ENCODE measurements around the gene E2F8. TPM values are rescaled to one million over a fixed set of nuclear protein-coding genes. Genes with fewer than 3 reads are reported as not detected.

E2F8 gene
- total RNA-seq, 1 experiment from 2014 or later = 11.3 TPM

- WGBS (ENCODE audit: extremely low coverage, insufficient read length, low lambda C conversion rate) = no CpG with 5 or more reads among the region's 1 CpG
Observed at GRCh38 chr11:19246816-19247215, 6.1 kb upstream of the E2F8 start.

More at GRCh38 chr11:19246816-19247215, 6.1 kb upstream of the E2F8 start:
- Mint-ChIP-seq H3K27me3 (ENCODE audit: low read depth) (peaks cover 63% of the 10 kb centered on the region), H3K9me3 (peaks cover 17 to 31% of the 10 kb centered on the region in 2 experiments), H3K4me1 (peaks cover 5 to 8% of the 10 kb centered on the region in 2 experiments; a peak in 3 of 4 replicates), H3K36me3 (ENCODE audit: insufficient read depth in 1 of 3, low read depth in 3 of 3) (peaks cover 7 to 26% (median 13%) of the 10 kb centered on the region in 3 experiments; a peak in 5 of 7 replicates), H3K4me3 (no peak overlapping the region), H3K27ac (no peak overlapping the region)
- TF ChIP-seq CTCF (conservative IDR thresholded peaks at IDR 0.05) = no peak
- H3K79me2 ChIP-seq (ENCODE audit: insufficient read depth, low read length) = no peaks in the 10 kb centered on the region
- no peak overlapping the region for H3K14ac ChIP-seq (ENCODE audit: insufficient read depth, low read length)
- no peaks in the 10 kb centered on the region for H3K4me1 ChIP-seq (ENCODE audit: insufficient read depth, low read length)
- H3K9ac ChIP-seq (ENCODE audit: extremely low read depth, insufficient read length, low read length) = no peak overlapping the region
- H3K9me3 ChIP-seq (ENCODE audit: control insufficient read depth, low read depth, low read length) = no peaks in the 10 kb centered on the region
- no peaks in the 10 kb centered on the region for H4K20me1 ChIP-seq (ENCODE audit: control insufficient read depth, insufficient read depth, insufficient read length)
- H3K4me2 ChIP-seq (ENCODE audit: insufficient read depth, insufficient read length, low read length) = no peak overlapping the region
- H3T11ph ChIP-seq (ENCODE audit: low read length) = no peak overlapping the region
- H3K56ac ChIP-seq (ENCODE audit: insufficient read length, low read depth, low read length) = no peak overlapping the region
- H2BK20ac ChIP-seq (ENCODE audit: low read depth, low read length, poor library complexity, severe bottlenecking) = no peak overlapping the region
- H2BK15ac ChIP-seq (ENCODE audit: low read depth, low read length) = no peak overlapping the region
- H4K8ac ChIP-seq (replicated peaks; ENCODE audit: insufficient read length, low read depth, low read length) = no peak overlapping the region
- no peak overlapping the region for H3K18ac ChIP-seq (ENCODE audit: insufficient read length, low read depth, low read length)
- H2AFZ ChIP-seq (ENCODE audit: low read length) = no peak overlapping the region
- no peak overlapping the region for H3K23ac ChIP-seq (ENCODE audit: insufficient read length, low read depth, low read length)
- no peak overlapping the region for H3K27ac ChIP-seq (ENCODE audit: insufficient read length, low read depth, low read length)
- no peak overlapping the region for H2BK5ac ChIP-seq (ENCODE audit: insufficient read length, low read length)
- H4K91ac ChIP-seq (ENCODE audit: insufficient read length, low read depth, low read length) = no peak overlapping the region
- peaks cover 9% of the 10 kb centered on the region; the same call in 1 of the 2 replicates for H3K27me3 ChIP-seq (ENCODE audit: insufficient read depth, low read length)
- H3K23me2 ChIP-seq (ENCODE audit: insufficient read length, low read depth, low read length, poor library complexity, severe bottlenecking) = peaks cover 9% of the 10 kb centered on the region
- no peak overlapping the region for H3K4ac ChIP-seq (ENCODE audit: low read depth, low read length)
- no peak overlapping the region for H2BK120ac ChIP-seq (ENCODE audit: low read depth, low read length, poor library complexity, severe bottlenecking)
- DNase-seq = no peak
- no peaks in the 10 kb centered on the region for H3K79me1 ChIP-seq (ENCODE audit: insufficient read depth, low read depth, low read length, poor library complexity, severe bottlenecking)
- no peak overlapping the region for H4K5ac ChIP-seq (ENCODE audit: insufficient read length, low read depth, low read length)
- H2BK12ac ChIP-seq (ENCODE audit: insufficient read length, low read depth, low read length) = no peak overlapping the region
- H2AK5ac ChIP-seq (ENCODE audit: insufficient read length, low read length) = no peak overlapping the region
